NCI-H446 treated with DMSO at 0.1 percent for 48 hours (cell line): ENCODE measurements around the gene REXO1.

ENCODE experiments used
- DNase-seq: peaks from one replicate; lab custom pipeline; 2025; lab: John Stamatoyannopoulos, UW

The REXO1 gene

DNA sequence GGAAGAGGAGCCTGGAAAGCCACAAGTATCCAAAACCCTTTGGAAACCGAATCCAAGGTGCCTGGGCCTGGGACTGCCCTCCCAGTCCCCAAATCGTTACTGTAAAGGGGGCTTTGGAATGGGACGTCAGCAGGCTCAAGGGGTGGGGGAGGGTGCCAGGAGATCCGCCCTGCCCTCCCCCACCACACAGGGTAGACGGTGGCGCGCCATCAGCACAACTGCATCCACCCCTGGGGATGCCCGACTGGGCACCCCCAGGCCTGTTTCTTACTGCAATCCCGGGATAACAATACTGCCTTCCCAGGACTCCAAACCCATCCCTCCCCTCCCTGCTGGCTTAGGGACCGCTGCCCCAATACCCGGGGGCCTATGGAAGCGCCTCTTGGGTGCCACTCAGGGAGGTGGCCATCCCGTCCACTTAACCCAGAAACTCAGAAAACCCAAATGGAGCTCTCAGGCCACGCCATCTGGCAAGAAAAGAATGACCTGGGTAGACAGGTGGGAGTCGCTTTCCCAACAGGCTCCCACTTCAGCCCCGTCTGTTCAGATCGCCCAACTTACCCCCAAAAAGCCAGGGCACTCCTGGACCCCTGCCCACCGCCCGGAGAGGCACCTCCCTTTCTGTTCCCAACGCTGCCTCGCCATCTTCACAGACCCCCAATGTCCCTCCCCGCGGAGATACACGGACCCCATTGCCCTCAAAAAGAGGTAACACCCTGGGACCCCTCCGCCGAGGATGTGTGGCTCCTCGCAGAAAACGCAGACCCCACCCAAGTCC is 12.7 kb upstream of the REXO1 start:
- DNase-seq, result no peak

GRCh38 chr19:1860042-1860775 is 11.9 kb upstream of the REXO1 start:
- DNase-seq, result no peak

DNA sequence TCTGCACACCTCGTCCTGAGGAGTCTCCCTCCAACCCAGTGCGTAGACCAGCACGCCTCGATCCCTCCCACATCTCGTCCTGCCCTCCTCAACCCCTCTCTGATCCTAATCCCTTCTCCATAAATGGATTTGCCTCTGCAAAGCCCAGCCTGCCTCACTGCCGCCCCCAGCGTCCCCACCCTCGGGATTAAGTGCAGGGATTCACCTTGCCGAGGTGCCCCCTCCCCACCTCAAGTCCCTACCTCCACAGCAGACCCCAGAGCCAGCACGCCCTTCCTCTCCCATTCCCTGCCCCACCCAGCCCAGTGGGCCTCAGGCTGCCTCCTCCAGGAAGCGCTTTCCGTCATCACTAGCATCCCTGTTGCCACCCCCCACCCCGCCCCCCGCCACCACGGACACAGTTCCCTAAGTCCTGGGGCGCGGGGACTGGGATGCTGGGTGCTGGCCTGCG is 11.1 kb upstream of the REXO1 start:
- DNase-seq, result no peak

- DNase-seq, result no peak
These were observed 10.3 kb upstream of the REXO1 start for GRCh38 chr19:1858412-1859081.

DNA sequence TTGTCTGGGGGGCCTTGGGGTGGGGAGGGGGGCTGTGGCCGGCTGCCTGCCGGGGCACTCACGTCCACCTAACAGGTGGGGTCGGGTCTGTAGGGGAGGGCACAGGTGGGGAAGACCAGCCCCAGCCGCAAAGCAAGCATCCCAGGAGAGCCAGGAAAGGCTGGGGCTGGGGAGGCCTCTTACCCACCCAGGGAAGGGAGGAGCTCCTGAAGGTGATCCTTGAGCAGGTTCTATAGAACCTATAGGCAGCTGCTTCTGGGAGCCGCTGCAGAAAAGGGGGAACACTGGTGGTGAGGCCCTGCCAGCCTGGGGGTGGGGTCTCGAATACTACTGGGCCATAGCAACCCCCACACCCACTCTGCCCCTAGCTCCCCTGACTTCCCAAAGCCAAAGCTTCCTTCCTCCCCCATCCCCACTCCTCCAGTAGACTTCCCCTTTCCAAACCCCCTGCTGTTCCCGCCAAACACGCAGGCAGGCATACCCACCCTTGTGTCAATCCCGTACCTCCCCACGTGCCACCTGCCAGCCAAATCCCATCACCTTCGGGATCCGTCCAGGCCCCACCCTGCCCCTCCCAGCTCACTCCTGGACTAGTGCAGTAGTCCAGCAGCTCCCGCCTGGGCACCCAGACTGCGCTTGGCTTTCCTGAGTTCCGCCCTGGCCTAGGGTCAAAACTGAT is 9.5 kb upstream of the REXO1 start:
- DNase-seq, result no peak

GRCh38 chr19:1856698-1857603 is 8.7 kb upstream of the REXO1 start:
- DNase-seq, result no peak

DNA sequence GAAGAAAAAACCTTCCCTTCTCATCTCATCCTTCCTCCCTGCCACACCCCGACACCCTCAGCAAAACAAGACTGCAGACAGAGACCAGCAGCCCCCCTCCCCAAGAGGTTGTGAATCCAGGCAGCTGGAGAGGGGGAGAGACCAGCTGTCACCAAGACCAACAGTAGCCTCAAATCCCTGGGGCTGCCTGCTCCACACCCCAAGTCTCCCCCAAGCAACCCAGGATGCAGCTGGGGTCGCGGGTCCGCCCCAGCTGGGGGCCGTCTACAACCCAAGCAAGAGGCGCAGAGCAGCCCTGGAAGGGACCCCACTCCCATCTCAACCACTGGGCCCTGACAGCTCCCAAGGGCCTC is 8.0 kb upstream of the REXO1 start:
- DNase-seq, result no peak

GRCh38 chr19:1855828-1856255 is 7.6 kb upstream of the REXO1 start:
- no peak for DNase-seq

GRCh38 chr19:1855040-1855827 is 7.0 kb upstream of the REXO1 start:
- no peak for DNase-seq

- DNase-seq, result no peak
These were observed 6.3 kb upstream of the REXO1 start for GRCh38 chr19:1854542-1855039.

GRCh38 chr19:1854039-1854541 is 5.8 kb upstream of the REXO1 start:
- no peak for DNase-seq

DNA sequence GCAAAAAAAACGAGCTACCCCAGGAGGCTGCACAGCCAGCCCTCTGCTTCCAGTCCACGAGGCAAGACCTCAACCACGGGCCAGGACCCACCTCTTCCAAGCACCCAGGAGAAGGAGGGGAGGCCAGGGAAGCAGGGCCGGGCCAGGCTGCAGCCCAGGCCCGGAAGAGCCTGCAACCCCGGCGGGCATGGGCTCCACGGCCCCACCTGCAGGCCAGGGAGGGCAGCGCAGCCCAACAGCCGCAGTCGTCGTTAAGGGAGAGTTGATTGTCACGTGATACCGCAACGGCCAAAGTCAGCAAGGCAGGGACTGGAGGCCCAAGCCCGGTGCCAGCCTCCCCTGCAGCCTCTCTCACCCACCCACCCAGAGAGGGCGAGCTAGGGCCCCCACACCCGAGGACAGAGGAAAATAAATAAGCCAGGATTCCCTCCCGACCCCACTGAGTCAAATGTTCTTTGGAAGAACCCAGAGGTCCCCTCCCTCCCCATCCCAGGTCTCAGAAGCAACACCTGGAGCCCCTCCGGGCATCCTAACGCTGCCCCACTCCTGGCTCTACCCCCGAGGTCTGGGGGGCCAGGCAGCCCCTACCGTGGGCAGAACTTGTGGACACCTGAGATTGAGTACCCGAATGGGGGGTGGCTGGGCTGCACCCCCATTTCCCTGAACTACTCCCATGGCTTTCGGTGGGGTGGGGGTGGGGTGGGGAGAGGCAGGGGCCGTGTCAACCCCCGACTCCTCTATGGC is 5.2 kb upstream of the REXO1 start:
- DNase-seq, result no peak

- no peak for DNase-seq
These were observed 4.4 kb upstream of the REXO1 start for GRCh38 chr19:1852581-1853128.

GRCh38 chr19:1851654-1852580 is 3.6 kb upstream of the REXO1 start:
- no peak for DNase-seq

- DNase-seq, result no peak
These were observed 2.7 kb upstream of the REXO1 start for GRCh38 chr19:1850809-1851653.

GRCh38 chr19:1849886-1850398 is 1.7 kb upstream of the REXO1 start:
- DNase-seq, result no peak

GRCh38 chr19:1849132-1849474 is 820 bp upstream of the REXO1 start:
- no peak for DNase-seq
